Measurements from ENCODE around the gene BMP10.

- TF ChIP-seq CTCF (CRISPR knock-in tag; IDR thresholded peaks at IDR 0.05) = no peak
- TF ChIP-seq ZNF510 (CRISPR knock-in tag; IDR thresholded peaks at IDR 0.05; ENCODE audit: low read depth) = no peak
Observed at GRCh38 chr2:68832233-68832869, 38.8 kb downstream of the BMP10 start.

Measured in HepG2 (cell line).